ENCODE data around the gene SRSF6. TPM values are rescaled to one million over a fixed set of nuclear protein-coding genes. Genes with fewer than 3 reads are reported as not detected.
A peak's percentile ranks its signal among the peaks of the same experiment; 100 is the strongest.

Gene SRSF6
- total RNA-seq, 1 donor from 2014 or later = 284 TPM

DNA sequence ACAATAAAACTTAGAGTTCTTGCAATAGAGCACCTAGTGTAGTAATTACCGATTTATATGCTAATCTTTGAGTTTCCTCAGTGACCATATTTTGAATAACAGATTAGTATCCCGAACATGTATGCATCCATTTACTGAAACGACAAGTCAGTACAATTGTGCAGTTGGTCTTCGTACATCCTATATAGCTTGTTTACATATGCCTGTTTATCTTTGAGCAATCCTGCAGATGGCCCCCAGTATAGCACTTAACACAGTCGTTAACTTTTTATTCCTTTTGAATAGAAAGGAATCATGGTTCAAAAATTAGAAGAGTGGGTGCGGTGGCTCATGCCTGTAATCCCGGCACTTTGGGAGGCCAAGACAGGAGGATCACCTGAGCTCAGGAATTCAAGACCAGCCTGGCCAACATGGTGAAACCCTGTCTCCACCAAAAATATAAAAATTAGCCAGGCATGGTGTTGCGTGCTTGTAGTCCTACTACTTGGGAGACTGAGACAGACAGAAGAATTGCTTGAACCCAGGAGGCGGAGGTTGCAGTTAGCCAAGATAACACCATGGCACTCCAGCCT, 6.6 kb downstream of the SRSF6 start:
- Mint-ChIP-seq H3K27ac (ENCODE audit: unreplicated experiment) (no peak overlapping the region), H3K36me3 (ENCODE audit: low read depth) (peaks cover 47% of the 10 kb centered on the region), H3K9me3 (no peaks in the 10 kb centered on the region), H3K27me3 (ENCODE audit: low read depth) (peaks cover 3% of the 10 kb centered on the region), H3K4me1 (peaks cover 38% of the 10 kb centered on the region), H3K4me3 (peak overlapping the region; percentile 47)
- no peak for DNase-seq (ENCODE audit: low read depth, low spot score)
- TF ChIP-seq, protein P1, sequence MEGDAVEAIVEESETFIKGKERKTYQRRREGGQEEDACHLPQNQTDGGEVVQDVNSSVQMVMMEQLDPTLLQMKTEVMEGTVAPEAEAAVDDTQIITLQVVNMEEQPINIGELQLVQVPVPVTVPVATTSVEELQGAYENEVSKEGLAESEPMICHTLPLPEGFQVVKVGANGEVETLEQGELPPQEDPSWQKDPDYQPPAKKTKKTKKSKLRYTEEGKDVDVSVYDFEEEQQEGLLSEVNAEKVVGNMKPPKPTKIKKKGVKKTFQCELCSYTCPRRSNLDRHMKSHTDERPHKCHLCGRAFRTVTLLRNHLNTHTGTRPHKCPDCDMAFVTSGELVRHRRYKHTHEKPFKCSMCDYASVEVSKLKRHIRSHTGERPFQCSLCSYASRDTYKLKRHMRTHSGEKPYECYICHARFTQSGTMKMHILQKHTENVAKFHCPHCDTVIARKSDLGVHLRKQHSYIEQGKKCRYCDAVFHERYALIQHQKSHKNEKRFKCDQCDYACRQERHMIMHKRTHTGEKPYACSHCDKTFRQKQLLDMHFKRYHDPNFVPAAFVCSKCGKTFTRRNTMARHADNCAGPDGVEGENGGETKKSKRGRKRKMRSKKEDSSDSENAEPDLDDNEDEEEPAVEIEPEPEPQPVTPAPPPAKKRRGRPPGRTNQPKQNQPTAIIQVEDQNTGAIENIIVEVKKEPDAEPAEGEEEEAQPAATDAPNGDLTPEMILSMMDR (conservative IDR thresholded peaks at IDR 0.05) = no peak

DNA sequence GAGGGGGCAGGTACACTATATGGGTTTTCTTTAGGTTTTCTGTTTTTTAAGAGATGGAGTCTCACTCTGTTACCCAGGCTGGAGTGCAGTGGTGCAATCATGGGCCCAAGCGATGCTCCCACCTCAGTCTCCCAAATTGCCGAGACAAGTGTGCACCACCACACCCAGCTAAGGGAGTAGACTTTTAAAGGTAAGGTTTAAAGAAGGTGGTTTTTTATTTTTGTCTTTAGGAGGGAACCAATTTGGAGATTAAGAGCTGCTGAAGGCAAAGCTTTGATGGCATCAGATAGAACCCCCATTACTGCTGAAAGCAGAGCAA, 7.9 kb downstream of the SRSF6 start:
- Mint-ChIP-seq H3K27me3 (ENCODE audit: low read depth) (peaks cover 3% of the 10 kb centered on the region), H3K27ac (ENCODE audit: unreplicated experiment) (no peak overlapping the region), H3K4me1 (peaks cover 25% of the 10 kb centered on the region), H3K4me3 (peak overlapping the region; percentile 29), H3K9me3 (no peaks in the 10 kb centered on the region), H3K36me3 (ENCODE audit: low read depth) (peaks cover 41% of the 10 kb centered on the region)
- TF ChIP-seq, protein P1 (conservative IDR thresholded peaks at IDR 0.05) = no peak
- no peak for DNase-seq (ENCODE audit: low read depth, low spot score)

DNA sequence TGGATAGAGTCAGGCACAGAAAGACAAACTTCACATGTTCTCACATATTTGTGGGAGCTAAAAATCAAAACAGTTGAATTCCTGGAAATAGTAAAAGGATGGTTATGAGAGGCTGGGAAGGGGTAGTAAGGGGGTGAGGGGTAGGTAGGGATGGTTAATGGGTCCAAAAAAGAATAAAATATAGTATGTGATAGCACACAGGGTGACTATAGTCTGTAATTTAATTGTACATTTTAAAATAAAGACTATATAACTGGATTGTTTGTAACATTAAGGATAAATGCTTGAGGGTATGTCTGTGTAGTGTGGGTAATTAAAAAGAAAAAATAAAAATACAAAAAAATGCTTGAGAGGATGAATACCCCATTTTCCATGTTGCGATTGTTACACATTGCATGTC, 9.9 kb downstream of the SRSF6 start:
- Mint-ChIP-seq H3K36me3 (ENCODE audit: low read depth) (peaks cover 30% of the 10 kb centered on the region), H3K4me1 (peaks cover 11% of the 10 kb centered on the region), H3K9me3 (no peaks in the 10 kb centered on the region), H3K27ac (ENCODE audit: unreplicated experiment) (no peak overlapping the region), H3K27me3 (ENCODE audit: low read depth) (peaks cover 3% of the 10 kb centered on the region), H3K4me3 (no peak overlapping the region)
- TF ChIP-seq, protein P1 (conservative IDR thresholded peaks at IDR 0.05) = no peak
- no peak for DNase-seq (ENCODE audit: low read depth, low spot score)

DNA sequence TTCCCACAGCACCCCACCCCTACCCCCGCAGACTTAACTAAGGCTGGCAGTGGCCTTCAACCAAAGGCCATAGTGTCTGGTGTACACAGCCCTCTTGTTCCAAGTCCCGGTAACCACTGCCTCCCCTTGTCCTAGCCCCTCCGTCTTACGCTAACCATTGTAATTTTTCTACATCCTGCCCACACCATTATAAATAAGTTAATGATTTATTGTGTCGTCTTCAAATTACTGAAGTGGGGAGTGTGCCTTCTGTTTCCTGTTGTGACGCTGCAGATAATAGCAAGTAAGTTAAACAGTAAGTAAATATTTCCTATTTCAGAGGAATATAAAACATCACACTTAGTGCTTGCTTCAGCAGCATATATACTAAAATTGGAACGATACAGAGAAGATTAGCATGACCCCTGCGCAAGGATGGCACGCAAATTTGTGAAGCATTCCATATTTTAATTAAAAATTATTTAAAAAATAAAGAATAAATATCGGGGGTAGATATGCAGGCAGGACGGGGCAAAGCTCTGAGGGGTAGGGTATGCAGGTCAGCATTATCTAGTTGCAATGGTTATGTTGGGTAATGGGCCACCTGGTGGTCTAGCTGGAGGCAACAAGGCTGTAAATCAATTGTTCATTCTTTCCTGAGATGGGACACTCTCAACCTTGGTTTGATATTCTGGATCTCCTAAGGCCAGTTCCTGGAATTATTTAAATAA, 15.1 kb downstream of the SRSF6 start:
- Mint-ChIP-seq H3K27ac (ENCODE audit: unreplicated experiment) (no peak overlapping the region), H3K9me3 (no peaks in the 10 kb centered on the region), H3K27me3 (ENCODE audit: low read depth) (peaks cover 11% of the 10 kb centered on the region), H3K4me1 (no peaks in the 10 kb centered on the region), H3K4me3 (no peak overlapping the region), H3K36me3 (ENCODE audit: low read depth) (peaks cover 4% of the 10 kb centered on the region)
- DNase-seq (ENCODE audit: low read depth, low spot score) = no peak
- TF ChIP-seq, protein P1 (conservative IDR thresholded peaks at IDR 0.05) = no peak

DNA sequence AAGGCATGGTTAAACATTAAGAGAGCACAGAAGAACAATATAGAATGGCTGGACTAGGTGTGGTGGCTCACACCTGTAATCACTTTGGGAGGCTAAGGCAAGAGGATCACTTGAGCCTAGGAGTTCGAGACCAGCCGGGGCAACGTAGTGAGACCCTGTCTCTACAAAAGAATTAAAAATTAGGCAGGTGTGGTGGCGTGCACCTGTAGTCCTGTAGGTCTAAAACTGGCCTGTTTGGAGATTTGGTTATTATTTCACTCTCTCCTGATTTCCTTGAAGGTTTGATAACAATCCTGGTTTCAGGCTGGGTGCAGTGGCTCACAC, 15.6 kb downstream of the SRSF6 start:
- no peaks in the 10 kb centered on the region for H3K9me3 Mint-ChIP-seq
- peaks cover 11% of the 10 kb centered on the region for H3K27me3 Mint-ChIP-seq (ENCODE audit: low read depth)
- no peak for DNase-seq (ENCODE audit: low read depth, low spot score)
- H3K4me1 Mint-ChIP-seq = no peaks in the 10 kb centered on the region
- TF ChIP-seq, protein P1 (conservative IDR thresholded peaks at IDR 0.05) = no peak
- peaks cover 4% of the 10 kb centered on the region for H3K36me3 Mint-ChIP-seq (ENCODE audit: low read depth)
- H3K27ac Mint-ChIP-seq (ENCODE audit: unreplicated experiment) = no peak overlapping the region
- no peak overlapping the region for H3K4me3 Mint-ChIP-seq
